Cortex of kidney (tissue), 1 donor: Measurements from ENCODE around the gene PIK3AP1.
"Not testable (repeated sequence)": the region's sequence is repeated elsewhere in the genome, so short reads cannot be mapped to it uniquely, and the experiment has no call there.

Experiments used
- DNase-seq: peaks from one replicate; lab custom pipeline; 2025; lab: John Stamatoyannopoulos, UW

Gene PIK3AP1

DNA sequence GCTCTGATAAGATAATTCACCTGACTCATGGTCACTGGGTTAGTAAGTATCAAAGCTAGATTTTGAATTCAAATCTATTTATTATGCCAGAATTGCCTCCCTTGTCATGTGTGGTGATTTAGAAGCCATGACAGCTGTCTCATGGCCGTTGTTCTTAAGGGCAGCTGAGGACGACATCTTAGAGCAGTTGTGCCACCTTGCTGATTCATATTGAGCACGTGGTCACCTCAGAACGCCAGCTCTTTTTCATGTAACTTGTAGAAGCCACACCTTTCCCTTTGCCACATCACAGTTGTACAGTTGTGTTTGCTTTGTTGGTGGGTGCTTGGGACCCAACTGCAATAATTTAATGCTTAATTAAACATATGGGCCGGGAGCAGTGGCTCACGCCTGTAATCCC lies 4.3 kb upstream of the PIK3AP1 start:
- DNase-seq: no peak

DNA sequence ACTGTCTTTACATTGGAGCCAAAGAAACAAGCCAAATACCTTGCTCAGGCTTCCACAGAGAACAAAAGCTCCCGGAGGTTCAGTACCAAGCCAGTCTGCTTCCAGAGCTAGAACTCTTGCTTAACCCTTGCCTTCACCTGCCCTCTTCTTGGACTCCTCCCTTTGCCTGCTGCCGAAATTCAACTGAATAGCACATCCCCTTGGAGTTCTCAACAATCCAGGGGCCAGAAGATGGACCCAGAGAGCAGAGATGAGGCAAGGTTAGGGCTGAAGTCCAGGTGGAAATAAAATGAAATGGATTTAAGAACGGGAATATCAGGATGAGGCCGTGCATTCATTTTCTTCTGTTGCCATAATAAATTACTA lies 876 bp upstream of the PIK3AP1 start:
- DNase-seq: no peak

DNA sequence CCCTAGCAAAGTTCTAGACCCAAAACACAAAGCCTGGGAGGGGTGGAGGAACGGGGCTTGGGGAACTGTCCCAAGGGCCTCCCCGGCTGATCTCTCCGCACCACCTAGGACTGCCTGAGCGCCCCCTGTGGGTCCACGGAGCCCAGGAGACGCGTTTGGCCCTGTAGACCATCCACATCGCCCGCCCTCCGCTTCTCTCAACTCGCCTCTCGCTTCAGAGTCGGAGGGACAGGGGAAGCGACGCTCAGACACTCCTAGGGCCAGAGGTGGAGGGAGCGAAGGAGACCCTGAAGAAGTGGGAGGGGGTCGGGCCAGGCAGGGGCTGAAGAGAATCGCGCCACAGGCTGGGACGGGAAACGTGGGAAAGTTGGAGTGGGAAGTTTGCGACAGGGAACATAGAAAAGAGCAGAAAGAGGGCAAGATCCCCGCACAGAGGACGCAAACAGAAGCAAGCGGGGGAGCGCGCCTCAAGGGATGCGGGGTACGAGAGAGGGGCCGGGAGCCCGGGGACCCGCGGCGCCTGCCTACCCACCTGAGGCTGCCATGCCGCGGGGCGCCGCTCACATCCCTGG lies 378 bp downstream of the PIK3AP1 start:
- no peak for DNase-seq

DNA sequence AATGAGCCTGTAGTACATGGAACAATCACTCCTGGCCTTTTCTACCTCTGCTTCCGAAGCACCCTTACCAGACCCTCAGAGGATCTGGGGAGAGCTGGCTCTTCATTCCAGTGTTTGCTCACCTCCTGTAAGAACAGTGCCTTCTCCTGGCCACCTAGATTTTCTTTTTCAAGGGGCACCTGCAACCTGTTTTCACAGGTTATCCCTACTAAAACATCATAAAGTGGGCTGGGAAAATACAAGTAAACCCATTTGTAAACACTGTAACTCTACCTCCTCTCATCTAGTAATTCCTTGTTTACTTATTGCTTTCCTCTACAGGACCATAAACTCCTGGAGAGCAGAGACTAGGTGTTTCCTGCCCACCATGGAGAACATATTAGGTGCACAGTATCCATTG lies 1.1 kb downstream of the PIK3AP1 start:
- DNase-seq: no peak

DNA sequence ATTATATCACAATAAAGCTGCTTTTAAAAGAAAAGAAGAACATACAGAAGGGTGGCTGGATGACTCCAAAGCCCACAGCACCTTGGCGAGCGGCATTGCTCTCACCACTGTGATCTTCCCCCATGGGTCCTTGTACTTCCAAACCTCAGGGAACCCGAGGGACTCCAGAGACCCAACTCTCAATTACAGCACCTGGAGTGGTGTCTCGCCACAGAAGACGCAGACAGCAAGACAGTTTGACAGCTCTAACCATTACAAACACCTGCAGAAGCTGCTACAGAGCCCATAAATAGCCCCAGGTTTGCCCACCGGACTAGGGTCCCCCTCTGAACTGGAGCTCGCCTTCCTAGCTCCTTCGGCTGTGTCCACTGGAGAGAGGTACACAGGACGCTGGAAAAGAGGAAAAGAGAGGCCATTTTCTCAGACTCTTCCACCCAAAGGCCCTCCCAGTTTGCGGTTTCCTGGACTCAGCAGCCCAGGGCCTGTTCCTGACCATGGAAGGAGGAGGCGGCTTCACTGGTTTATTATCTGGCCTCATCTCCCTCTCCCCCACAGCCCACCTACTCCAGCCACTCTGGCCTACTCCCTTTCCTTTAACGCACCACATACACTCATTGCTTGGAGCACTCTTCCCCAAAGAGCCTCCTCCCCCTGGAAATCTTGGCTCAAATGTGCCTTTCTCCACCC lies 1.9 kb downstream of the PIK3AP1 start:
- no peak for DNase-seq

DNA sequence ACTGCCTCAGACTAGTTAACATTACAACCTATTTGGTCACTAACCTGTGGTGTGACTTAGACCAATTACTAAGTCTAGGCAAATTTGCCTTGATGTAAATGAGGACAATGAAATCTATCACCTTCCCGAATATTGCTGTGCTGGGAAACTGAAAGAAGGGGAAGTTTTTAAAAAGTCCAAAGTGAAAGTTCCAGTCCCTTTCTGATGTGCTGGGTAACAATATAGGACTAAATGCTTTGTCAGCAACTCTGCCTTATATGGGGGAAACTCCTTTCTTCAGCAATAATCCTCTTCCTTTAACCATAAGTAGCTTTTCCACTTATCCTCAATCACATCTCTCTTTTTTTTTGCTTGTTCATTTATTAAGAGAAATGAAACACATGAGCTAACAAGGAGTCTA lies 3.9 kb downstream of the PIK3AP1 start:
- no peak for DNase-seq

DNA sequence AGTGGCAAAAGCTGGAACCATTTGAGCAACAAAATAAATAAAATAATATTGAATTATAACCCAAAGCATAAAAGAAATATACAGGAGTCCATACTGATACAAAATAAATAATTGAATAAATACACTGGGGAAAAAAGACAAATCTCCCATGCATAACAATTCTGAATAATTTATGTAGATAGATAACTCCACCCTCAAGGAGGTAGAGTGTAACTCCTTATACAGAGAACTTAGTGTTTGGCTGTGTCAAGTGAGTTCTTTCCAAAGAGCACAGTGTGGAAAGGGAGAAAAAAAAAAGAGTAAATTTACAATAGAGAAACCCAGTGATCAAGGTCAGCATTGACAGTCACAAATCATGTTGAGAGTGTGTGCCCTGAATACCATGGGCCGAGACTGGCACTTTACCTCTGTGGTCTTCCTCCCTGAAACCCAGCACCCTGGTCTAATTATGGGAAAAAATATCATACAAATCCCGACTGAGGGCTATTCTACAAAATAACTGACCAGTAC lies 5.5 kb downstream of the PIK3AP1 start:
- no peak for DNase-seq

DNA sequence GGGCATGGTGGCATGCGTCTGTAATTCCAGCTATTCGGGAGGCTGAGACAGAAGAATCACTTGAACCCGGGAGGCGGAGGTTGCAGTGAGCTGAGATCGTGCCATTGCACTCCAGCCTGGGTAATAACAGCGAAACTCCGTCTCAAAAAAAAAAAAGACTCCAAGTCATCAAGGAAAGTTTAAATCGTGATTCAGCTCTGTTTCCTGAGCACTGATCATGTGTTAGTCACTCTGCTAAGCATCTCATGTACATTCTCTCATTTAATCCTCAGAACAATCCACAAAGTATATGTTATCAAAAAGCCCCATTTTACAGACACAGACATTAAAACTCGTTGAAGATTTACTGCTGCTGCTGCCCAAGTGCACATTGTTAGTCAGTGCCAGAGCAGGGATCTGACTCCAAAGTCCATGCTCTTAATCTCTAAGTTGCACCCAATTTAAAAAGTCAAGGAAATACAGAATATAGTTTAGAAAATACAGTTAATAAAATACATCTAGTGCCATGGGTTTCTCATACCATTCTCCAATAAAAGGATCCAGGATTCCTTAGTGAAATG lies 6.2 kb downstream of the PIK3AP1 start:
- no peak for DNase-seq

DNA sequence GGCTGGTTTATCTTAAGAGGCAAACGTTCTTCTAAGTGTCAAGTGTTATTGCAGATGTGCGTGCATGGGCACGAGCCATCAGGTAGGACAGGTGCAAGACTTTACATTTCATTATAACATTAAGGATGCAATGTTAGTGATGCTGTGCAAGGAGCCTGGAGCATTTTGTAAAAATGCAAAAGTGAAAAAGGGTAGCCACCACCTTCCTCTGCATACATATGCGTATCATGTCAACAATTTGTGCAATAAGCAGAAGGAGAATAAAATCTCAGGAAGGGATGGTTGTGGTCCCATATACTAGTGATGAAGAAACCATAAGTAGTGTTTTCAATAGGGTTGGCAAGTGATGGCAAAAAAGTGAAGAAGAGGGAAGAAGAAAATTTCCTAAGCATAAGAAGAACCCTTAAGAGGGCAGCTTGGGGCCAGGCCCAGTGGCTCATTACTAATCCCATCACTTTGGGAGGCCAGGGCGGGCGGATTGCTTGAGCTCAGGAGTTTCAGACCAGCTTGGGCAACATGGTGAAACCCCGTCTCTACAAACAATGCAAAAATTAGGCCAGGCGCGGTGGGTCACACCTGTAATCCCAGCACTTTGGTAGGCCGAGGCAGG lies 7.5 kb downstream of the PIK3AP1 start:
- no peak for DNase-seq

DNA sequence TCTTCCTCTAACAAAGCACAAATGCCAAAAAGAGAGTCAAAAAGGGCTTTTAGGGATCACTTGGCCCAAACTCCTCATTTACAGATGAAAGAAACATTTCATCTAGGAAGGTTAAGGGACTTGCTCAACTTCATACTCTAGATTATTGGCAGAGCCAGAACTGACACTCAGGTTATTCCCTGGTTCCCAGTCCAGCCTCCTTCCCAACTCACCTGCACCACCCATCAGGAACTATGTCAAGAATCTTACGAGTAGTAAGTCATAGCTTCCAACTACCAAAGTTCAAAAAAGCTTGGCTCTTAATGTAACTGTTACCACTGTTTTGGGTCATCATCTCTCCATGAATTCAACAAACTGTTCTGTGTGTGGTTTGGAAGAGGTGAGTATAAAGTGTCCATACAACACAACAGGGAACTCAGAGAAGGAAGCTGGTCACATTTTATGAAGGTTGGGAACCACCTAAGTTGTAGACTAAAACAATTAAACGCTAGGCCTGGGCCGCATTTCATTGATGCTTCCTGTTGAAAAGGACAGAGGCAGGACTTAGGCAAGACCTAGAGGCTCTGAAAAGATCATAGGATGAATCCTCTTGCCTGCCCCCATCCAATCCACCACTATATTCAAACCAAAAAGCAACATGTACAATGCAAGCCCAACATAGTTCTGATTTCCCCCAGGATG lies 9.1 kb downstream of the PIK3AP1 start:
- DNase-seq: no peak

DNA sequence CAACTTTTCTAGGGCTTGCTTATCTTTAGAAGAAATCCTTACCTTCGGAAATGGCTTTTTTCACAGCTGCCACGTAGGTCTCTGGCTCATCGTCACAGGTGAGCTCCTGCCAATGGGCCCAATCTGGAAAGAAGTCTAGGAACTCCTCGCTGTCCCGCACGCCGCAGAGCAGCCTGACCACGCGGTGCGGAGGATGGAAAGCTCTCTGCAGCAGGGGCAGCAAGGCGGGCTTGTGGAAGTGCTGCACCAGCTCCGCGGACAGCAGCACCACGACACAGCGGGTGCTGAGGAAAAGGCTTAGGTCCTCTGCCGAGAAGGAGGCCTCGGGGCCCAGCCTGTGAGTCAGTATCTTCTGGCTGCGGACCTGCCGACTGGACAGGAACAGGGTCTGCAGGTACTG lies 10.8 kb downstream of the PIK3AP1 start:
- no peak for DNase-seq

DNA sequence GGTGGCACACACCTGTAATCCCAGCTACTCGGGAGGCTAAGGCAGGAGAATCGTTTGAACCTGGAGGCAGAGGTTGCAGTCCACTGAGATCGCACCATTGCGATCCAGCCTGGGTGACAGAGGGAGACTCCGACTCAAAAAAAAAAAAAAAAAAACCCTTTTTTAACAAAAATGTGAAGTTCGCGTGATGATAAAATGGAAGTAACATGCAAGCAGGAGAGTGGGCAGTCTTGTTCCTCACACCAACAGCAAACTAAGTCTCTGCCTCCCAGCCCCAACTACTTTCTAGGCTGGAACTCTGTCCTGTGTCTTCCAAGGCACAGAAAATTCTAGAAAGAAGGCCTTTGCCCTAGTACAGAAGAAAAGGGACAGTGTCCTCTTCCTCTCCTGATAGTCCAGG lies 11.3 kb downstream of the PIK3AP1 start:
- no peak for DNase-seq

DNA sequence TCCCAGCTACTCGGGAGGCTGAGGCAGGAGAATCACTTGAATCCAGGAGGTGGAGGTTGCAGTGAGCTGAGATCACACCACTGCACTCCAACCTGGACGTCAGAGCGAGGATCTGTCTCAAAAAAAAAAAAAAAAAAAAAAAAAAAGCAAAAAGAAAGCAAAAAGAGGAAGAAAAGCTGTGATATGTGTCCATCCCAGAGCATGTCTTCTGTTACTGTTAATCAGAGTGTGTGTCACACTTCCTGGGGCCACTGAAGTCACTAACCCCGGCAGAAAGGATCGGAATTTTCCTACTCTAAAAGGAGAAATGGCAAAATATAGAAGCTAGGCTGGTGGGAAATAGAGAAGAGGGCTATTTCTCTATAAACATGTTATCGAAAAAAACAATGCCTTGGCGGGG lies 11.9 kb downstream of the PIK3AP1 start:
- DNase-seq: no peak

DNA sequence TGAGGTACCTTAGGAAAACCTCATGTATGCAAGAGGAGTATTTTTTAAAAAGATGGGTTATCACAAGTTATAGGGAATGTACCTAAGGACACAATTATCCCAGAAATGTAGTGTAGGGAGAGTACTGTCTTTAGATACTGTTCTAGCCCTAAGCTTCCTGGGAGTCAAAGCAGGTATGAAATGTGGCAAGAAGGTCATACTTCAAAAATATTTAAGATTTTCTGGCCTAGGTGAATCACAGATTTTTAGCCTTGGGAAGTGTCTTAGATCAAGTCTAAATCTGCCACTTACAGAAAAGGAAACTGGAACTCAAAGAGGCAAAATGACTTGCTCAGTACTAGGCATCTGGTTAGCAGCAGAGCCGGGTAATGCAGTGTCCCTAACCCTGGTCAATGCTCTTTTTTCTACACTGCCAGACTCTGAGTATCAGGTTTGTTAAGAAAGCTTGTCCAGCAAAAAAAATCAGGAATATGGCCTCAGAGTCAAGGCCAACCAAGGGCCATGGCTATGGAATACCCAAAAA lies 13.9 kb downstream of the PIK3AP1 start:
- no peak for DNase-seq

DNA sequence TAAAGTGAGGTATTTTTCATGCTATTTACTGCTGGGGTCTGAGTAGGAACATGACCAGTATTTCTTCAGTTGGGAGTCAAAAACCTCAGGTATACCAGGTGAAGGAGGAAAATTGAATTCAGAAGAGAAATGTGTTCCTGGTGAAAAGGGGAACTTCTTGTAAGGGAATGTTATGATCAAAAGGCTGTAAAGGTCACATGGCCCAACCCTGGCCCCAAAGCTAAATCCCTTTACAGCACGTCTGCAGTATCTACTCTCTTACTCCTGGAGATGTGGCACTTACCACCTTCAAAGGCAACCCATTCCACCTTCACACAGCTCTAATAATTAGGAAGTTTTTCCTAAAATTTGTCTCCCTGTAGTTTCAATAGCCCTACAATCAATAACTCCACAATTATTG lies 15.2 kb downstream of the PIK3AP1 start:
- no peak for DNase-seq

DNA sequence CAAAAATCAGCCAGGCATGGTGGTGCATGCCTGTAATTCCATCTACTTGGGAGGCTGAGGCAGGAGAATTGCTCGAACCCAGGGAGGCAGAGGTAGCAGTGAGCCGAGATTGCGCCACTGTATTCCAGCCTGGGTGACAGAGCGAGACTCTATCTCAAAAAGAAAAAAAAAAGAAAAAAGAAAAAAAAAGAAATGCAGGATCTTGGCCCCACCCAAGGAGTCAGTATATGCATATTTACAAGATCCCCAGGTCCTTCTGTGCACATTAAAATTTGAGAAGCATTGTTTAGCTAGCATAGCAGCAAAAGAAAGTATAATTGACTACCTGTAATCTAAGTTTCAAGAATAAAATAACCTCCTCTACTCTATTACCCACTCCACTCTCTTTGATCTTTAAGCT lies 15.8 kb downstream of the PIK3AP1 start:
- no peak for DNase-seq

DNA sequence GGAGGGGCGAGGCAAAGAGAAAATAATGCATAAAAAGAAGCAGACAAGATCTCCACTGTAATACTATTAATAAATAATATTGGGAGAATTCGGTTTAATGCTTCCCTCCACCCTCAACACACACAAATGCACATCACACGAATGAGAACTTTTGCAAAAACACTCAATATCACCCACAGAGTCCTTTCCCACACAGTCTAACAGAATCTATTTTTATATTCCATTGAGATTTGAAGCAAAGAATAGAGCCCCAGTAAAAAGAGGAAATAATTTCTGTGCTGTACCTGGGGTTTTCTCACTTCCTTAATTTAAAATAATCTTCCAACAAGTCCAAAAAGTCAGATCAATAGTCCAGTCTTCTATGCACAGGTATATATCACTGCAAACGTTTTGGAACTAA lies 17.0 kb downstream of the PIK3AP1 start:
- no peak for DNase-seq

DNA sequence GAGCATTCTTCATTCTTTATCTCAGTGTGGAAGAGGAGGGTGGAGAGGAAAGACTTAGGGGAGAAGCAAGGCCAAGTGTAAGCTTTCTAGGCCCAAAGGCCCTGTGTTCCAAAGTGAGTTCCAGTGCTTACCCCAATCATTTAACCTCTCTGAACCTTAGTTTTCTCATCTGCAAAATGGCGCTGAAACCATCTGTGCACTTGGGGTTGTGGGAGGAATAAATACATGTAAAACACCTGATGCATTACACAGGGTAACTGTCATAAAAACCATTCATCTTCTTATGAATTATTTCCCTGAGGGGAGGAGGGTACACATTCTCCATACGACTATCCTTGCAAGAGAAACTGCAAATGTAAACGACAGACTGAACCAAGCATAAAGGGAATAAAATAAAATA lies 19.0 kb downstream of the PIK3AP1 start:
- no peak for DNase-seq

DNA sequence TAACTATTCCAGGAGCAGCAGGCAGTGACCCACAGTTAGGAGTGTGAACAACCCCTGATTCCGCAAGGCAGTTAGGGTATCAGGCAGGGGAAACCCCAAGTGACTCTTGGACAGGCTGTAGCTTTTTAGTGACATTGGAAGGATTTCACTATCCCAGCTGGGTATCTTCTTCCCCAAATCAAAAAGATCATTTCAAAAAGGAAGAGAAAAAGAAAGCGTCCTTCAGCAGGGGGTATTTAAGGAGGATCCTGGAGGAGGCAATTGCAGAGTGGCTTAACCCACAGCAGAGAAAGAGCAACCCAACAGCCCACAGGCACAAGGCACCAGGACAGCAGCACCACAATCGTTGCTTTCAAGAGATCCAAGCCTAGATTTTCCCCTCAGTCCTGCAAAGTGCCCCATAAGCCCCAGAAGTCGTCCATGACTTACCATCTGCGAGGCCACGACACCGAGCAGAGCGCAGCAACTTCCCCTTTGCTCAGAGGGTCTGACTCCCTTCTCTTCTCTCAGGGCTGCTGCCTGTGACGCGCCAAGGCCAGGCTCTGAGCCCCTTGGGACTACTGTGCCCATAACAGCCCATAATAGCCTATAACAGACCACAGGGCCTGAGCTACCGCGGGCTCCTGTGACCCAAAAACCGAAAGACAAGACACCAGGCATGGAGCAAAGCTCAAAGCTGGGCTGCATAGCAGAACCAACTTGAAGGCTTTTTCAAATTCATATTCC lies 19.8 kb downstream of the PIK3AP1 start:
- no peak for DNase-seq

DNA sequence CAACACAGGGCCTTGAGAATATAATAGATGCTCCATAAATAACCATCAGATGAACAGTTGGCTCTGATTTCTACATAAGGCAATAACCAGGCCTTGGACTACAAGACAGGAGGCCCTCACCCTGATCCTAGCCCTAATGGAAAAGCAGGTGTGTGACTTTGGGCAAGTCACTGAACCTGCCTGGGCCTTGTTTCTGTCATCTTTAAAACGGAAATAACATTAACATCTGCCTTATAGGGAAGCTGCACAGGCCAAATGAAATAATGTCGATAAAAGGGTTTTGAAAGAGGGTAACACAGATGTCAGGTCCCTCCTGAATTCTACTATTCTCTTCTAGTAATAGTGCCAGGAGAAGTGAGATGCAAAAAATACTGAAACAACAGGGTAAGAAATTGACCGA lies 20.7 kb downstream of the PIK3AP1 start:
- DNase-seq: no peak

DNA sequence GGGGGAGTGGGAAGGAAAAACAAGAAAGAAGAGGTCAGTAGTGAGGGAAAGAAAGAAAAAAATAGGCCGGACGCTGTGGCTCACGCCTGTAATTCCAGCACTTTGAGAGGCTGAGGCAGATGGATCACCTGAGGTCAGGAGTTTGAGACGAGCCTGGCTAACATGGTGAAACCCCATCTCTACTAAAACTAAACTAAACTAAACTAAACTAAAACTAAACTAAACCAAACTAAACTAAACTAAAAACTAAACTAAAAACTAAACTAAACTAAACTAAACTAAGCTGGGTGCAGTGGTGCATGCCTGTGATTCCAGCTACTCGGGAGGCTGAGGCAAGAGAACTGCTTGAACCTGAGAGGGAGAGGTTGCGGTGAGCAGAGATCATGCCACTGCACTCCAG lies 22.0 kb downstream of the PIK3AP1 start:
- not testable (repeated sequence) for DNase-seq

DNA sequence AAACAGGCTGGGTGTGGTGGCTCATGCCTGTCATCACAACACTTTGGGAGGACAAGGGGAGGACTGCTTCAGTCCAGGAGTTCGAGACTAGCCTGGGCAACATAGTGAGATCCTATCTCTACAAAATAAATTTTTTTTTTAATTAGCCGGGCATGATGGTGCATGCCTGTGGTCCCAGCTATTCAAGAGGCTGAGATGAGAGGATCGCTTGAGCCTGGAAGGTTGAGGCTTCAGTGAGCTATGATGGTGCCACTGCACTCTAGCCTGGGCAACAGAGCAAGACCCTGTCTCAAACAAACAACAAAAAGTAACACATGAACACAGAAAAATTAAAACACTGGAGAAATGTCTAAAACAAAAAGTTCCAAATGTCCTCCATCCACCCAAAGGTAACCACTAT lies 22.9 kb downstream of the PIK3AP1 start:
- no peak for DNase-seq
